ENCODE measurements around the gene ALDH2. TPM values are rescaled to one million over a fixed set of nuclear protein-coding genes. Genes with fewer than 3 reads are reported as not detected.
"Not testable (repeated sequence)": the region's sequence is repeated elsewhere in the genome, so short reads cannot be mapped to it uniquely, and the experiment has no call there.

ALDH2 gene
- total RNA-seq = 23.9 TPM

DNA sequence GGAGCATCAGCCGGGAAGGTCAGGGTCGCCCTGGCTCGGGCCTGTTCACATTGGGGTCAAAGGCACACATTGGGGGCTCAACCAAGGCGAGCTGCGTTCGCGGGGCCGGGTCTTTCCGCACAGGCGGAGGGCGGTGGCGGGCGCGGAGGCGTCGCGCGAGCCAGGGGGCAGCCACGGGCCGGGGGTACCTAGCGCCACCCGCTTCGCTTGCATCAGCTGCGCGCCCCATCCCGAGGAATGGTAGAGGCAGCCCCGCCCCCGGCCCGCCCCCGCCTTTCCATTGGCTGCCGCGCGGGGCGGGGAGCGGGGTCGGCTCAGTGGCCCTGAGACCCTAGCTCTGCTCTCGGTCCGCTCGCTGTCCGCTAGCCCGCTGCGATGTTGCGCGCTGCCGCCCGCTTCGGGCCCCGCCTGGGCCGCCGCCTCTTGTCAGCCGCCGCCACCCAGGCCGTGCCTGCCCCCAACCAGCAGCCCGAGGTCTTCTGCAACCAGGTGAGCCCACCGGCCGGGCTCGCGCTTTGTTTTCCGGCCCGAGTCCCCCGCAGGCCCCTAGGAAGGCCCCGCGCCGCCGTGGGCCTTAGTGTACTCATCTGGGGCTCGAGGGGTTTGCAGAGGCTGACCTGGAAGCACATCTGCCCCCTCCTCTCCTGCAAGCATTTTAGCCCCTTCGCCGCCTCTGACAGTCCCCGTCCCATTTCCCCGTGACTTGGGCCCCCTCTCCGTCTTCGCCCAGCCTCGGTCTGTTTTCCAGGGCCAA is at the start of gene ALDH2:
Gene ALDH2, plus strand, starts transcription at position 326 of the 754 bp plus-strand sequence. Its CDS starts 50 bp downstream, at position 376.
- DNase-seq = peak; percentile 86

DNA sequence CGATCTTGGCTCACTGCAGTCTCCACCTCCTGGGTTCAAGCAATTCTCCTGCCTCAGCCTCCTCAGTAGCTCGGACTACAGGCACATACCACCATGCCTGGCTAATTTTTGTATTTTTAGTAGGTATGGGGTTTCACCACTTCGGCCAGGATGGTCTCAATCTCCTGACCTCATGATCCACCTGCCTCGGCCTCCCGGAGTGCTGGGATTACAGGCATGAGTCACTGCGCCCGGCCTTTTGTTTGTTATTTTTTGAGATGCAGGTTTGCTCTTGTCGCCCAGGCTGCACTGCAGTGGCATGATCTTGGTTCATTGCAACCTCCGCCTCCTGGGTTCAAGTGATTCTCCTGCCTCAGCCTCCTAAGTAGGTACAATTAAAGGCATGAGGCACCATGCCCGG is 47.4 kb upstream of the ALDH2 start:
- DNase-seq = not testable (repeated sequence)

DNA sequence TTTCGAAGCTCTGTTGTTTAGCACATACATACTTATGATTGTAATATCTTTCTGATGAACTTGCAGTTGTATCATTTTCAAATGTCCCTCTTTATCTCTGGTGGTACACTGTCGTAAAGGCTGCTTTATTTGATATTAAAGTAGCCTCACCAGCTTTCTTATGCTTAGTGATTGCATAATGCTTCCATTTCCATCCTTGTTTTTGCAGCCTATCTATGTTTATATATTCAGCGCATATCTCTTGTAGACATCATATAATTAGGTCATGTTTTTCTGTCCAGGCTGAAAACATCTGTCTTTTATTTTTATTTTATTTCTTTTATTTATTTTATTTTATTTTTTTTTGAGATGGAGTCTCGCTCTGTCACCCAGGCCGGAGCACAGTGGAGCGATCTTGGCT is 46.3 kb upstream of the ALDH2 start:
- no peak for DNase-seq

DNA sequence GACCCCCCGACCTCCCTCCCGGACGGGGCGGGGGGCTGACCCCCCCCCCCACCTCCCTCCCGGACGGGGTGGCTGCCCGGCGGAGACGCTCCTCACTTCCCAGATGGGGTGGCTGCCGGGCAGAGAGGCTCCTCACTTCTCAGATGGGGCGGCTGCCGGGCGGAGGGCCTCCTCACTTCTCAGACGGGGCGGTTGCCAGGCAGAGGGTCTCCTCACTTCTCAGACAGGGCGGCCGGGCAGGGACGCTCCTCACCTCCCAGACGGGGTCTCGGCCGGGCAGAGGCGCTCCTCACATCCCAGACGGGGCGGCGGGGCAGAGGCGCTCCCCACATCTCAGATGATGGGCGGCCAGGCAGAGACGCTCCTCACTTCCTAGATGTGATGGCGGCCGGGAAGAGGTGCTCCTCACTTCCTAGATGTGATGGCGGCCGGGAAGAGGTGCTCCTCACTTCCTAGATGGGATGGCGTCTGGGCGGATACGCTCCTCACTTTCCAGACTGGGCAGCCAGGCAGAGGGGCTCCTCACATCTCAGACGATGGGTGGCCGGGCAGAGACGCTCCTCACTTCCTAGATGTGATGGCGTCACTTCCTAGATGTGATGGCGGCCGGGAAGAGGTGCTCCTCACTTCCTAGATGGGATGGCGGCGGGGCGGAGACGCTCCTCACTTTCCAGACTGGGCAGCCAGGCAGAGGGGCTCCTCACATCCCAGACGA is 42.9 kb upstream of the ALDH2 start:
- not testable (repeated sequence) for DNase-seq

DNA sequence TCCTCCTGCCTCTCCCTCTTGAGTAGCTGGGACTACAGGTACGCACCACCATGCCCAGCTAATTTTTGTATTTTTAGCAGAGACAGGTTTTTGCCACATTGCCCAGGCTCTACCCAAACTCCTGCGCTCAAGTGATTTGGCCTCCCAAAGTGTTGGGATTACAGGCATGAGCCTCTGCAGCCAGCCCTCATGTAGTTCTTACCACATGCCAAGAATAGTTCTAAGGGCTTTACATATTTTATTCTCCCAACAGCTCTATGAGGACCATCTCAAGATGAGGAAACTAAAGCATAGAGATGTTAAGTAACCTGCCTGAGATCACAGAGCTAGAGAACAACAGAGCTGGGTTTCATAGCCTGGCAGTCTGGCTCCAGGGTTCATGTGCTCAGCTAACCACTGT is 37.9 kb upstream of the ALDH2 start:
- no peak for DNase-seq

DNA sequence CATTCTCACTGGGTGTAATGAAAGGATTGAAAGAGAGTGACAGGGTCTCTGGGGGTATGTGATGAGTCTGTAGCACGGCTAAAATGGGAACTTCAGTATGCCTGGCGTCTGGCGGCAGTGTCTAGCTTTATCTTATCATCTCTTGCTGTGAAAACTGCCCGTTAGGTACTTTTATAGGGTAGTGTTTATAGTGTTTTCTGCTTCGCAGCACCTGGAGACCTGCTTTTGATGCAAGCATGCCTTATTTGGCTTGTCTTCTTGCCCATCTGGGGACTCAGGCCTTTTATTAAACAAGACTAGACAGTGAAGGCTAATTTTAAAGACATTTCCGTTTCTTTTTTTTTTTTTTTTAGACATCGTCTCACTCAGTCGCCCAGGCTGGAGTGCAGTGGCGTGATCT is 36.3 kb upstream of the ALDH2 start:
- DNase-seq = no peak

DNA sequence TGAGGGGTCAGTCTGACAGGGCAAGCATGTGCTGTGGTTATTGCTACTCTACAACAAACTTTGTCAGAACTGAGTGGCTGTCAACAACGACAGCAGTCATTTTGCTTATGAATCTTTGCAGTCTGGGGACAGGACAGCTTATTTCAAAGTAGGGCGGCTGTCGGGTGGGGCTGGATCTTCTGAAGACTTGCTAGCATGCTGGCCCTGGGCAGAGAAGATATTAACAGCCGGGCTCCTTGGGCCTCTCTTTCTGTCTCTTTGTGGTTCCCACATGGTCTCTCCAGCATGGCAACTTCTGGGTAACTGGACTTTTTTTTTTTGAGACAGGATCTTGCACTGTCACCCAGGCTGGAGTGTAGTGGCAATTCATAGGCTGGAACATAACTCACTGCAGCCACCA is 33.9 kb upstream of the ALDH2 start:
- DNase-seq = no peak

DNA sequence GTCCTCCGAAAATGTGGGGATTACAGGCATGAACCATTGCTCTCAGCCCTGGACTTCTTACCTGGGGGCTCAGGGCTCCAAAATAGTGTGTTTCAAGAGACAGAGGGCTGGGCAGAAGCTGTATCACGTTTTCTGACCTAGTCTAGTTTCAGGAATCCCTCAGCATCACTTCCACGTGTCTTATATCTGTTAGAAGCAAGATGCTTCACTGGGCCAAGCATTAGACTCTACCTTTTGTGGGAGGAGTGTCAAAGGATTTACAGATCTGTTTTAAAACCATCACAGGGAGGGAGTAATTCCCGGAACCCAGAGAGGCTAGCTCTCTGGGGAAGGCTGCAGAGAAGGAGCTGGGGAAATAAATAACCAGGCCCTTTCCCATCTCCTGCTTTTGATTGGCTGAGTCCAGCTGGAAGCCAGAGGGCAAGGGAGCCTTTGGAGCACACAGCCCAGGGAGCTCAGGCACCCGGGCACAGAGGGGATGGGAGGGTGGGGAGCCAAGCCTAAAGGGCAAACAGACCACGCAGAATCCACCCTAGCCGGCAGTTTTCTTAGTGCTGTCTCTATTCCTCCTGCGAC is 33.3 kb upstream of the ALDH2 start:
- no peak for DNase-seq

DNA sequence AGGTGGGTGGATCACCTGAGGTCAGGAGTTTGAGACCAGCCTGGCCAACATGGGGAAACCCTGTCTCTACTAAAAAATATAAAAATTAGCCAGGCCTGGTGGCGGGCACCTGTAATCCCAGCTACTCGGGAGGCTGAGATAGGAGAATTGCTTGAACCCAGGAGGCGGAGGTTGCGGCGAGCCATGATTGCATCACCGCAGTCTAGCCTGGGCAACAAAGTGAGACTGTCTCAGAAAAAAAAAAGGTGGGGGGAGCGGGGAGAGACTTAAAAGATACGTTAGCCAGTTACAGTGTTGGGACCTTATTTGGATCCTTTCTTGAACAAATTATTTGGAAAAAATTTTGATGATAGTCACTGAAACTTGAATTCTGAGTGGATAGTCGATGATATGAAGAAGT is 27.2 kb upstream of the ALDH2 start:
- not testable (repeated sequence) for DNase-seq

DNA sequence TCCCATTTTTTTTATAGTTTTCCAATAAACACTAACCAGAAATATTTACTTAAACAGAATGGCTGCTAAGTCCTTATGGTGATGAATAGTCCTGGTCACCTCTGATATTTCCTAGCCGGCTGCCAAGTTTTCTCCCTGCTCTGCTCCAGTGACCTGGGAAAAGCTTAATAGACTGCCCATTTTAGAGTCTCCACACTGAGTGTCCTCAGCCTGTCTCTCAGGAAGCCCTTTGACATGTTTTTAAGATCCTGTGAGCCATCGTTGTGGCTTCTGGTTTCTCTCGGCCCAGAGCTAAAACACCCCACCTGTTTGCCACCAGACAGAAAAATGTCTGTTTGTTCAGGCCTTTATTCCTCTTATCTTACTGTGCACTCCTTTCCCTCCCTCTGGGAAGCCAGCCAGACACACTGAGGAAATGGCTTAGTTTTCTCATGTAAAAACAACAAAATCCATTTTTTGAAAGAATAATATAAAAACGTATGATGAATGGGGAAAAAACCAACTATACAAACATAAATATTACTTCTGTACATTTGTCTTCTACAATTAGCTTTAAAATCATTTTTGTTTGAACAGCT is 25.4 kb upstream of the ALDH2 start:
- DNase-seq = peak; percentile 14

DNA sequence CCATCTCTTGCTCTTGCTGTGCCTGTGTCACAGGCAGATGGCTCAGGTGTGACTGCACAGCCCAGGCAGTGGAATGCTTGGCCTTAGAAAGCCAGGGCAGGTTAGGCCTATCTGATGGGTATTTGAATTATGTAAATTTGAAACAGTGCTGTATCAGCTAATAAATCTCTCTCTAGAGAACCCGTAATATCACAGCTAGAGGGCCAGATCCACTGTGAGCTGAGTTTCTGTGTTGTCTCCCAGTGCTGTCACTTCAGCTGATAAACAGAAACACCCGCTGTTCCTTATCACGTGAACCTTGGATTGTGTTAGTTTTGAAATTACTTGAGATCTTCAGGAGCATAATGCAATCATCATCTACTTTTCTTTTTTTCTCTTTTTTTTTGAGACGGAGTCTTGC is 21.5 kb upstream of the ALDH2 start:
- DNase-seq = no peak

DNA sequence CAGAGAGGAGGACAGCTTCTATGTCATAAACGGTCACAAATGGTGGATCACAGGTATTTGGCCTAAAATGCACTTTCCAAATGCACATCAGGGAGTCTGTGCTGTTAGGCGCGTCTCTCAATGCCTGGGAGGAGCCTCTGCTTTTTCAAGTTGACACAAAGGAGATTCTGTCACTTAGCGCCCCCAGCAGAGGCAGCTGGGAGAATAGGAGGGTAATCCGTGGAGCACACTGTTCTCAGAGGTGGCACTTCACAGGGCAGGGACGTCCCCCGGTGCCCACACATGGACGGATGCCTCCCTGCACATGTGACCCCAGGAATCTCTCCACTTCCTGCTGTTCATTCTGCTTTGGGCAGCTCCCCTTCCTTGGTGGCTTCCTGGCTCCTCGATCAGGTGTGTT is 19.4 kb upstream of the ALDH2 start:
- no peak for DNase-seq

DNA sequence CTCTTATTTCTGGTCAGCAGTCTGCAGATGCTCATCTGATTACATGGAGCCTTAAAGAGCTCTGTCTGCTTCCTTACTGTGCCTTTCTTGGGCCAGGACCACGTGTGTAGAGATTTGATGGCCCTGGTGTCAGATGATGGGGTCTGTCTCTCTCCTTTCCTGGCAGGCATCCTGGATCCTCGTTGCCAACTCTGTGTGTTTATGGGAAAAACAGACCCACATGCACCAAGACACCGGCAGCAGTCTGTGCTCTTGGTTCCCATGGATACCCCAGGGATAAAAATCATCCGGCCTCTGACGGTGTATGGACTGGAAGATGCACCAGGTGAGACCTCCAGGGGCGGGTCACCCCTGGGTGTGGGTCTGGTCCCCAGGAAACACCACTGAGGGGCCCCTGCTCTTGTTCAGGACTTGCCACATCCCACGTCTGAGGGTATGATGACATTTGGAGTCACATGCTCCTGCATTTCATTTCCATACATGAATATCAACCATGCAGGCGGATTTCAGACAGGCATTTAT is 18.5 kb upstream of the ALDH2 start:
- DNase-seq = peak; percentile 58

DNA sequence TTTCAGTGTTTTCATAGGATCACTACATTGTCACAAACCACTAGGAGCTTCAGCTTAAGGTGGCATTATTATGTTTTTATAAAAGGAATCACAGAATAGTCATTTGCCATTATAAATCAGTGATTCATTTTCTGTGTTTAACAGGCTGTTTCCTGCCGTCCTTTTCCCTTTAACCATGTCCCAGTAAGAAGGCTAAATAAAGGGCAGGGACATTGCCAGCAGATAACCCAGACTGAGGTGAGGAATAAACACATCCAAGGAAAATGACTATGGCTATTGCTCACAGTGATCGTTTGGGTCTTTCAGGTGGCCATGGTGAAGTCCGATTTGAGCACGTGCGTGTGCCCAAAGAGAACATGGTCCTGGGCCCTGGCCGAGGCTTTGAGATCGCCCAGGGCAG is 17.9 kb upstream of the ALDH2 start:
- no peak for DNase-seq

DNA sequence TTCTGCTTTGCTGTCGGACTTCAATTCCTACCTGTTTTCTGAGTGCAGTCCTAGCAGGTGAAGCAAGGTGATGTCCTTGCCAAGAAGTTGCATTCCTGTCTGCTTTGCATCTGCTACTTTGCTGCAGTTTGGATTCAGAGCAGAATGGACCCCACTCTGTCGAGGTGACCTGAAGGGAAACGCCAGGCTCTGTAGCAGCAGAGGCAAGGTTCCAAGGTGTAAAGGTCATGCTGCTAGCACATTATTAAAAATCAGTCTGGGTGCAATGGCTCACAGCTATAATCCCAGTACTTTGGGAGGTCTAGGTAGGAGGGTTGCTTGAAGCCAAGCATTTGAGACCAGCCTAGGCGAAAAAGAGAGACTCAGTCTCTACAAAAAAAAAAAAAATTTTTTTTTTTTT is 17.3 kb upstream of the ALDH2 start:
- DNase-seq = no peak

DNA sequence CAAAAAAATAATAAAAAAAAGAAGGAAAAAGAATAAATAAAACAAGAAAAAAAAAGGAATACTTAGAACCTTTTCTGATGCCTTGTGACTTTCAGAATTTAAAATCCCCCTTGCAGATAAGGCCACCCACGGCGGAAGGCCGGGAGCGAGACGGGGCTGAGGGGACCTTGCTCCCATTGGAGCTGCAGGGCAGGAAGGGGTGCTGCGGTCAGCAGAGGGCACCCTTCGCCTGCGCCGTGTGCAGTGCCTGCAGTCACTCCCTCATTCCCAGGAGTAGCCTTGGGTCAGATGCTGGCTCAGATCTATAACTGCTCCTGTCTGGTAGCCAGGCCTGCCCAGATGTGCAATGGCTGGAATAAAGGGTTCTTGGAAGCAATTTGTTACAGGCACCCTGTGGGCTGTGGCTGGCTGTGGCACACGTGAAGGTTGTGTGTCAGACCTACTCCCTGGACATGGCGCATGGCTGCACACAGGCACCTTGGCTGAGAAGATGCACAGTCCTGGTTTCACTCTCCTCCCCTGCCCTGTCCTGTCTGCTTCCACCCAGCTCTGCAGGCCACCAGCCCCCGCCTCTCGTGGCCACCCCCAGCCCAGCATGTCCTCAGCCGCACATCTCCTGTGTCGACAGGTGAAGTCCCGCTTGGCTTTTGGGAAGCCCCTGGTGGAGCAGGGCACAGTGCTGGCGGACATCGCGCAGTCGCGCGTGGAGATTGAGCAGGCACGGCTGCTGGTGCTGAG is 13.4 kb upstream of the ALDH2 start:
- DNase-seq = peak; percentile 60

DNA sequence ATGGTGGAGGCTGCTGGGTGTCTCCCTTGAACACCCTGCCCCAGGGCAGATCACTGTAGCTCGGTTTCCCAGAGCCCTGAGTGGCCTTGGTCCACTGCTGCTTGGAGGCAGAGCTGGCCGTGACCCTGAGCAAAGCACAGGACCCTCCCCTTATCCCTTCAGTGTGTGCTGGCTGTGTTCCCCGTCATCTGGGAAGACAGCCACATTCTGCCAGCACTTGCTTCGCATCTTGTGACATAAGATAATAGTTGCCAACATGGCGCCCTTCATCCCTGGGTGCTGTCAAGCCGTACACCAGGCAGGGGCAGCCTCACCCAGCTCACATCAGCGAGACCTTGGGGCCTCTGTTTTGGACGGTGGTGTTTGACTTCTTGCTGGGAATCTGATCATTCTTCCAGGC is 12.1 kb upstream of the ALDH2 start:
- DNase-seq = no peak

DNA sequence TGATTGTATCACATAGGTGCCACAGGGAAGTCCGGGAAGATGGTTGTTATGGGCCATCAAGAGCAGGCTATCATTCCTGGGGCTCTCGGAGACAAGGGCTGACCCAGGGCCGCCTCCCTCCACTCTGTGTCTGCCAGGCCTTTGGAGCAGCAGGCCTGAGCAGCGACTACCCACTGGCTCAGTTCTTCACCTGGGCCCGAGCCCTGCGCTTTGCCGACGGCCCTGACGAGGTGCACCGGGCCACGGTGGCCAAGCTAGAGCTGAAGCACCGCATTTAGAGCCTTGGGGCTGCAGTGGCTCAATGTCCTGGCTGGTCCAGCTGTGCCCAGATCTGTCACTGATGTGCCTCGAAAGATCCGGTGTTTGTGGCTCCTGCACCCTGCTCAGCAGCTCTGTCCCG is 10.5 kb upstream of the ALDH2 start:
- no peak for DNase-seq

DNA sequence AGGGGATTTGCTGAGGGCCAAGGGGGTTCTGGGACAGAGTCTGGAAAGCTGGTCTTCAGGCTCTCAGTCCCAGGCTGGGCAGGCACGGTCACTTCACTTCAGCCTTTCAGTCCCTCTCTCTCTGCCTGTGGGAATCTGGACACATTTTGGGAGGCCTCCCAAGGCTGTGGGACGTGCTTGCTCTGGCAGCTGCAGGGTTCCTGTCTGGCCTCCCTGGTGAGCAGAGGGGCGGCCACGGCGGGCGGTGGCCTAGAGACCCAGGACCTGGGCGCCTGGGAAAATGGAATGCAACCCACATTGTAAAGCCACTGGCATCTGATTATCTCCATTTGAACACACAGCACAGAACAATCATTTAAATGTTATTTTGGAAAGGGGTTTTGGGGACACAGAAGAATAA is 10.1 kb upstream of the ALDH2 start:
- DNase-seq = no peak

DNA sequence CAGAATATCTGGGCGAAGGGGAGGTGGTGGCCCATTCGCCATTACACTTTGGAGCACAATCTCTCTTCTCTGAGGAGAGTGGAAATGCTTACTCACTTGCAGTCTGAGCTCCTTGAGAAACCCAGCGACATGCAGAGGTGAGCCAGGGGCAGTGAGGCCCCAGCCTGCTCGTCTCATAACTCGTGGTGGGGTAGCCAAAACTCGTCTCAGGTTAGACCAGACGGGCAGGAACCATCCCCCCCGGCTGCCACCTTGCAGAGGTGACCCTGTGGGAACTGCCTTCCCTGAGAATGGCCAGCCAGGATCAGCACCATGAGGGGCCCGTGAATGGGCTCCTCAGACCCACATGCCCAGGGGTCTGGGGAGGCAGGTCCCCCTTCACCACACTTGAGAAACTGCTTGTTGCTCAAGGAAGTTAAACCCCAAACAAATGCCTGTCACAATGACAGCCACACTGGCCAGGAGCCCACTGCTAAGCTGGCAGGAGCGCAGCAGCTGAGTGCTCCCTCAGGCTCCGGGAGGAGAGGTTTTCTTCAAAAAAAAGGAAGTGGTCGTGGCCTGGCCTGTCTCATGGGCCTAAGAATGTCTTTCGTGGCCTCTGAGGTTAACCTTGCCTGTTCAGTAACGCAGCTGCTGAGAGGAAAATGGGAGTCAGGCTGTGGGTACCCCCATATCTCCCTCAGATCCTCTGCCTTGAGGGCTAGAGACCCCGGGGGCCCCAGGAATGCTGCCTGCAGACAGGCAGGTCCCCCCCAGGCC is 9.2 kb upstream of the ALDH2 start:
- DNase-seq = peak; percentile 32

DNA sequence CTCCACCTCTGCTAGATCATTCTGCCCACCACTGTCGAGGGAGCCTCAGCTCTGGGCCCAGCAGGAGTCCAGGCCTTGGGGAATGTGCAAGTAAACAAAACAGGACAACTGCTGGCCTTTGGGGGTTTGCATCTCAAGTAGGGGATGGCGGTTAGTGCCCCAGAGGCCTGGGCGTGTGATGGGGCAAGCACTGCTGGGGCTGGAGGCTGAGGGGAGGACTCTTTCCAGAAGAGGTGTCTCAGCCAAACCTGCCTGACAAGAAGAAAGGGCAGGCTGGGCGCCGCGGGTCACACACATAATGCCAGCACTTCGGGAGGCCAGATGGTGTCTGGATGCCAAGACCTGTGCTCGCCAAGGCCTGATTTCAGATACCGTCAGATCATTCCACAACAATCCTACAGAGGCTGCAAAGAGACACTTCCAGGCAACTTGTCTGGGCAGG is 8.6 kb upstream of the ALDH2 start:
- no peak for DNase-seq
